HEK293 (cell line): ENCODE results near the gene DLG2.

Experiments used
- CTCF ChIA-PET: fragments of 350-600 bp; formaldehyde crosslinking; extraction: SDS; loops from one replicate; lab custom pipeline; 2021; ENCODE audit warnings: antibody characterized with exemption; lab: Yijun Ruan, JAX
- POLR2A ChIA-PET: fragments of 300-600 bp; formaldehyde crosslinking; extraction: SDS; loops from one replicate; lab custom pipeline; 2020; ENCODE audit warnings: antibody characterized with exemption, inconsistent platforms; lab: Yijun Ruan, JAX
- H3K27ac ChIP-seq: fragments of 200-500 bp; sonication (Bioruptor generic); 2 replicates; pipeline ENCODE4 v1.5.1; 2014; ENCODE audit warnings: low read depth, low read length, control low read depth, inconsistent platforms; ENCODE audit errors: extremely low read depth
- H3K36me3 ChIP-seq, 2 experiments: fragments of 200-500 bp in 1 of 2; sonication (Bioruptor generic) in 1 of 2; 1 replicate in 1 of 2; 2 replicates in 1 of 2; pipeline ENCODE4 v1.5.1; 2014 to 2017; ENCODE audit warnings: inconsistent platforms in 2 of 2, low read length in 2 of 2; ENCODE audit not compliant: control insufficient read depth in 2 of 2, insufficient read depth in 1 of 2
- H3K4me1 ChIP-seq: fragments of 200-500 bp; sonication (Bioruptor generic); 2 replicates; pipeline ENCODE4 v1.5.1; 2014; ENCODE audit warnings: mild to moderate bottlenecking, low read length, inconsistent platforms; ENCODE audit not compliant: control insufficient read depth, insufficient read depth
- H3K4me3 ChIP-seq: 2 replicates; pipeline ENCODE4 v1.5.1; 2011; ENCODE audit warnings: low read depth, mild to moderate bottlenecking, control low read depth, low read length, moderate library complexity
- H3K9me3 ChIP-seq: fragments of 200-500 bp; sonication (Bioruptor generic); 2 replicates; pipeline ENCODE4 v1.5.1; 2014; ENCODE audit warnings: low read depth, low read length, inconsistent platforms; ENCODE audit not compliant: control insufficient read depth, insufficient read depth
- GLI2 ChIP-seq: fragments of 450-650 bp; formaldehyde crosslinking; IDR thresholded peaks from 2 replicates; pipeline ENCODE4; 2017; ENCODE audit warnings: missing biosample characterization, missing genetic modification characterization, low read depth, borderline replicate concordance
- GLIS1 ChIP-seq: fragments of 450-650 bp; formaldehyde crosslinking; IDR thresholded peaks from 2 replicates; pipeline ENCODE4 v1.5.1; 2016; ENCODE audit warnings: missing biosample characterization, missing genetic modification characterization
- KLF7 ChIP-seq: fragments of 450-650 bp; formaldehyde crosslinking; IDR thresholded peaks from 2 replicates; pipeline ENCODE4 v1.5.1; 2016; ENCODE audit warnings: missing biosample characterization, missing genetic modification characterization, borderline replicate concordance
- YY2 ChIP-seq: fragments of 450-650 bp; formaldehyde crosslinking; IDR thresholded peaks from 2 replicates; pipeline ENCODE4 v1.5.1; 2016; ENCODE audit warnings: missing biosample characterization, missing genetic modification characterization
- ZBTB8A ChIP-seq: fragments of 450-650 bp; formaldehyde crosslinking; IDR thresholded peaks from 2 replicates; pipeline ENCODE4 v1.5.1; 2016; ENCODE audit warnings: missing biosample characterization, missing genetic modification characterization
- ZNF223 ChIP-seq: fragments of 450-650 bp; formaldehyde crosslinking; IDR thresholded peaks from 2 replicates; pipeline ENCODE4 v1.5.1; 2016; ENCODE audit warnings: missing biosample characterization, missing genetic modification characterization
- ZNF23 ChIP-seq: fragments of 450-650 bp; formaldehyde crosslinking; IDR thresholded peaks from 2 replicates; pipeline ENCODE4 v1.5.1; 2016; ENCODE audit warnings: missing biosample characterization, missing genetic modification characterization, borderline replicate concordance
- ZNF239 ChIP-seq: fragments of 450-650 bp; formaldehyde crosslinking; IDR thresholded peaks from 2 replicates; pipeline ENCODE4 v1.5.1; 2016; ENCODE audit warnings: missing biosample characterization, missing genetic modification characterization
- ZNF24 ChIP-seq: fragments of 450-650 bp; formaldehyde crosslinking; IDR thresholded peaks from 2 replicates; pipeline ENCODE4 v1.5.1; 2016; ENCODE audit warnings: missing biosample characterization, missing genetic modification characterization
- ZNF302 ChIP-seq: fragments of 450-650 bp; formaldehyde crosslinking; IDR thresholded peaks from 2 replicates; pipeline ENCODE4 v1.5.1; 2016; ENCODE audit warnings: missing biosample characterization, missing genetic modification characterization, low read depth
- ZNF510 ChIP-seq: fragments of 450-650 bp; formaldehyde crosslinking; IDR thresholded peaks from 2 replicates; pipeline ENCODE4 v1.5.1; 2018; ENCODE audit warnings: mild to moderate bottlenecking, missing genetic modification characterization, missing biosample characterization; ENCODE audit not compliant: insufficient replicate concordance
- ZNF548 ChIP-seq: fragments of 450-650 bp; formaldehyde crosslinking; IDR thresholded peaks from 2 replicates; pipeline ENCODE4 v1.5.1; 2016; ENCODE audit warnings: missing biosample characterization, missing genetic modification characterization
- ZNF626 ChIP-seq: fragments of 450-650 bp; sonication (Bioruptor Pico); formaldehyde crosslinking; IDR thresholded peaks from 2 replicates; pipeline ENCODE4 v1.5.1; 2018; ENCODE audit warnings: missing biosample characterization, missing genetic modification characterization, inconsistent platforms
- ZNF776 ChIP-seq: fragments of 450-650 bp; formaldehyde crosslinking; IDR thresholded peaks from 2 replicates; pipeline ENCODE4 v1.5.0; 2017; ENCODE audit warnings: missing biosample characterization, missing genetic modification characterization, borderline replicate concordance
- ZNF843 ChIP-seq: fragments of 450-650 bp; formaldehyde crosslinking; IDR thresholded peaks from 2 replicates; pipeline ENCODE4 v1.5.1; 2016; ENCODE audit warnings: missing biosample characterization, missing genetic modification characterization
- ZSCAN23 ChIP-seq: fragments of 450-650 bp; formaldehyde crosslinking; IDR thresholded peaks from 2 replicates; pipeline ENCODE4 v1.5.1; 2016; ENCODE audit warnings: missing biosample characterization, missing genetic modification characterization
- TF ChIP-seq, protein P1 (sequence below): fragments of 450-650 bp; formaldehyde crosslinking; IDR thresholded peaks from 2 replicates; pipeline ENCODE4 v1.5.1; 2016; ENCODE audit warnings: missing biosample characterization, missing genetic modification characterization
- TF ChIP-seq, protein P2 (sequence below): fragments of 450-650 bp; formaldehyde crosslinking; IDR thresholded peaks from 2 replicates; pipeline ENCODE4 v1.5.1; 2016; ENCODE audit warnings: missing biosample characterization, missing genetic modification characterization
- TF ChIP-seq, protein P3 (sequence below): fragments of 450-650 bp; formaldehyde crosslinking; IDR thresholded peaks from 2 replicates; pipeline ENCODE4 v1.5.1; 2016; ENCODE audit warnings: missing biosample characterization, missing genetic modification characterization
- TF ChIP-seq, protein P4 (sequence below): fragments of 450-650 bp; formaldehyde crosslinking; IDR thresholded peaks from 2 replicates; pipeline ENCODE4 v1.5.1; 2016; ENCODE audit warnings: missing biosample characterization, missing genetic modification characterization
- TF ChIP-seq, protein P5 (sequence below): fragments of 450-650 bp; formaldehyde crosslinking; IDR thresholded peaks from 2 replicates; pipeline ENCODE4 v1.5.1; 2016; ENCODE audit warnings: missing biosample characterization, missing genetic modification characterization, borderline replicate concordance
- TF ChIP-seq, protein P6 (sequence below): fragments of 450-650 bp; formaldehyde crosslinking; IDR thresholded peaks from 2 replicates; pipeline ENCODE4 v1.5.1; 2017; ENCODE audit warnings: missing biosample characterization, missing genetic modification characterization

The DLG2 gene

DNA sequence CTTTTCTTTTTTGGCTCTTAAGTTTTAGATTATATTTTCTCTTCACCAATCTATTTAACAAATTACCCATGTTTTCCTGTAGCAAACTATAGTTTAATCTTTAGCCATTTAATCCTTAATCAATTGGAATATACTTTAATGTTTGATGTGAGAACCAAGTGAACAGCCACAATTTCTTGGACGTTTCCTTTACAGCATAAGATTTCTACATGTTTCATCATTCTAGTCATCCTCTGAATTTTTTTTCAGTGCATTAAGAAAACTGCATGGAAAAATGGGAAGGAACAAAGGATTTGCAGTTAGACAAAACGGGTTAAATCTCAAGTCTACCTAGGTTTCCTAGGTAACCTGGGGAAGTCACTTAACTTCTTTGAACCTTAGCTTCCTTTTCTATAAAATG is 1833.8 kb downstream of the DLG2 start:
- Histone ChIP-seq H3K9me3 (no peaks in the 10 kb centered on the region), H3K4me1 (no peaks in the 10 kb centered on the region), H3K4me3 (no peak overlapping the region), H3K27ac (no peak overlapping the region), H3K36me3 (no peaks in the 10 kb centered on the region)
- TF ChIP-seq ZNF548 (no peak), ZNF23 (no peak), ZBTB8A (tag by site-specific recombination) (no peak), KLF7 (tag by site-specific recombination) (no peak), ZSCAN23 (tag by site-specific recombination) (no peak), ZNF510 (tag by site-specific recombination) (no peak)
- TF ChIP-seq, protein P1, sequence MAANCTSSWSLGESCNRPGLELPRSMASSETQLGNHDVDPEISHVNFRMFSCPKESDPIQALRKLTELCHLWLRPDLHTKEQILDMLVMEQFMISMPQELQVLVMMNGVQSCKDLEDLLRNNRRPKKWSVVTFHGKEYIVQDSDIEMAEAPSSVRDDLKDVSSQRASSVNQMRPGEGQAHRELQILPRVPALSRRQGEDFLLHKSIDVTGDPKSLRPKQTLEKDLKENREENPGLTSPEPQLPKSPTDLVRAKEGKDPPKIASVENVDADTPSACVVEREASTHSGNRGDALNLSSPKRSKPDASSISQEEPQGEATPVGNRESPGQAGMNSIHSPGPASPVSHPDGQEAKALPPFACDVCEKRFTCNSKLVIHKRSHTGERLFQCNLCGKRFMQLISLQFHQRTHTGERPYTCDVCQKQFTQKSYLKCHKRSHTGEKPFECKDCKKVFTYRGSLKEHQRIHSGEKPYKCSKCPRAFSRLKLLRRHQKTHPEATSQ (tag by site-specific recombination): no peak
- TF ChIP-seq, protein P2, sequence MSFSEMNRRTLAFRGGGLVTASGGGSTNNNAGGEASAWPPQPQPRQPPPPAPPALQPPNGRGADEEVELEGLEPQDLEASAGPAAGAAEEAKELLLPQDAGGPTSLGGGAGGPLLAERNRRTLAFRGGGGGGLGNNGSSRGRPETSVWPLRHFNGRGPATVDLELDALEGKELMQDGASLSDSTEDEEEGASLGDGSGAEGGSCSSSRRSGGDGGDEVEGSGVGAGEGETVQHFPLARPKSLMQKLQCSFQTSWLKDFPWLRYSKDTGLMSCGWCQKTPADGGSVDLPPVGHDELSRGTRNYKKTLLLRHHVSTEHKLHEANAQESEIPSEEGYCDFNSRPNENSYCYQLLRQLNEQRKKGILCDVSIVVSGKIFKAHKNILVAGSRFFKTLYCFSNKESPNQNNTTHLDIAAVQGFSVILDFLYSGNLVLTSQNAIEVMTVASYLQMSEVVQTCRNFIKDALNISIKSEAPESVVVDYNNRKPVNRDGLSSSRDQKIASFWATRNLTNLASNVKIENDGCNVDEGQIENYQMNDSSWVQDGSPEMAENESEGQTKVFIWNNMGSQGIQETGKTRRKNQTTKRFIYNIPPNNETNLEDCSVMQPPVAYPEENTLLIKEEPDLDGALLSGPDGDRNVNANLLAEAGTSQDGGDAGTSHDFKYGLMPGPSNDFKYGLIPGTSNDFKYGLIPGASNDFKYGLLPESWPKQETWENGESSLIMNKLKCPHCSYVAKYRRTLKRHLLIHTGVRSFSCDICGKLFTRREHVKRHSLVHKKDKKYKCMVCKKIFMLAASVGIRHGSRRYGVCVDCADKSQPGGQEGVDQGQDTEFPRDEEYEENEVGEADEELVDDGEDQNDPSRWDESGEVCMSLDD: no peak
- TF ChIP-seq, protein P3, sequence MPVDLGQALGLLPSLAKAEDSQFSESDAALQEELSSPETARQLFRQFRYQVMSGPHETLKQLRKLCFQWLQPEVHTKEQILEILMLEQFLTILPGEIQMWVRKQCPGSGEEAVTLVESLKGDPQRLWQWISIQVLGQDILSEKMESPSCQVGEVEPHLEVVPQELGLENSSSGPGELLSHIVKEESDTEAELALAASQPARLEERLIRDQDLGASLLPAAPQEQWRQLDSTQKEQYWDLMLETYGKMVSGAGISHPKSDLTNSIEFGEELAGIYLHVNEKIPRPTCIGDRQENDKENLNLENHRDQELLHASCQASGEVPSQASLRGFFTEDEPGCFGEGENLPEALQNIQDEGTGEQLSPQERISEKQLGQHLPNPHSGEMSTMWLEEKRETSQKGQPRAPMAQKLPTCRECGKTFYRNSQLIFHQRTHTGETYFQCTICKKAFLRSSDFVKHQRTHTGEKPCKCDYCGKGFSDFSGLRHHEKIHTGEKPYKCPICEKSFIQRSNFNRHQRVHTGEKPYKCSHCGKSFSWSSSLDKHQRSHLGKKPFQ (tag by site-specific recombination): no peak
- CTCF ChIA-PET: no interaction called here
- POLR2A ChIA-PET: no interaction called here

DNA sequence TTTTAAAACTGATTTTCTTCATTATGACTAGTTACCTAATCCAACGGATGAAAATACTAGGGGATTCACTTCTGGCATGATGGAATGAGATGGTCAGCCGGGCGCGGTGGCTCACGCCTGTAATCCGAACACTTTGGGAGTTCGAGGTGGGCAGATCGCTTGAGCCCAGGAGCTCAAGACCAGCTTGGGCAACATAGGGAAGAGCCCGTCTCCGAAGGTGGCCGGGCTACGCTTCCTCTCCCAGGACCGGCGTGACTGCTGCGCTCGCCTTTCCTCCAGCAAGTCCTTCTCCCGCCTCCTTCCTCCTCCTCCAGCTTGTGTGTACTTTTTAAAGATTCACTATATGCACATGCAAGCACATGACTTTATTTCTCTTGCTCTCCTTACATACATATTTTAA is 1835.6 kb downstream of the DLG2 start:
- Histone ChIP-seq H3K27ac (no peak overlapping the region), H3K4me3 (no peak overlapping the region), H3K4me1 (no peaks in the 10 kb centered on the region), H3K9me3 (no peaks in the 10 kb centered on the region), H3K36me3 (no peaks in the 10 kb centered on the region)
- CTCF ChIA-PET: interaction anchor here (0.6 kb wide), 2 partner anchors 25 to 482 kb away, joined by 3 read pairs; no protein-coding TSS in a partner anchor
- POLR2A ChIA-PET: no interaction called here
- TF ChIP-seq, protein P4, sequence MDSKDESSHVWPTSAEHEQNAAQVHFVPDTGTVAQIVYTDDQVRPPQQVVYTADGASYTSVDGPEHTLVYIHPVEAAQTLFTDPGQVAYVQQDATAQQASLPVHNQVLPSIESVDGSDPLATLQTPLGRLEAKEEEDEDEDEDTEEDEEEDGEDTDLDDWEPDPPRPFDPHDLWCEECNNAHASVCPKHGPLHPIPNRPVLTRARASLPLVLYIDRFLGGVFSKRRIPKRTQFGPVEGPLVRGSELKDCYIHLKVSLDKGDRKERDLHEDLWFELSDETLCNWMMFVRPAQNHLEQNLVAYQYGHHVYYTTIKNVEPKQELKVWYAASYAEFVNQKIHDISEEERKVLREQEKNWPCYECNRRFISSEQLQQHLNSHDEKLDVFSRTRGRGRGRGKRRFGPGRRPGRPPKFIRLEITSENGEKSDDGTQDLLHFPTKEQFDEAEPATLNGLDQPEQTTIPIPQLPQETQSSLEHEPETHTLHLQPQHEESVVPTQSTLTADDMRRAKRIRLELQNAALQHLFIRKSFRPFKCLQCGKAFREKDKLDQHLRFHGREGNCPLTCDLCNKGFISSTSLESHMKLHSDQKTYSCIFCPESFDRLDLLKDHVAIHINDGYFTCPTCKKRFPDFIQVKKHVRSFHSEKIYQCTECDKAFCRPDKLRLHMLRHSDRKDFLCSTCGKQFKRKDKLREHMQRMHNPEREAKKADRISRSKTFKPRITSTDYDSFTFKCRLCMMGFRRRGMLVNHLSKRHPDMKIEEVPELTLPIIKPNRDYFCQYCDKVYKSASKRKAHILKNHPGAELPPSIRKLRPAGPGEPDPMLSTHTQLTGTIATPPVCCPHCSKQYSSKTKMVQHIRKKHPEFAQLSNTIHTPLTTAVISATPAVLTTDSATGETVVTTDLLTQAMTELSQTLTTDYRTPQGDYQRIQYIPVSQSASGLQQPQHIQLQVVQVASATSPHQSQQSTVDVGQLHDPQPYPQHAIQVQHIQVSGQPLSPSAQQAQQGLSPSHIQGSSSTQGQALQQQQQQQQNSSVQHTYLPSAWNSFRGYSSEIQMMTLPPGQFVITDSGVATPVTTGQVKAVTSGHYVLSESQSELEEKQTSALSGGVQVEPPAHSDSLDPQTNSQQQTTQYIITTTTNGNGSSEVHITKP: no peak
- TF ChIP-seq ZNF626 (tag by site-specific recombination) (no peak), YY2 (tag by site-specific recombination) (no peak), ZNF24 (no peak), GLIS1 (tag by site-specific recombination) (no peak), ZNF776 (no peak), ZNF302 (tag by site-specific recombination) (no peak), GLI2 (tag by site-specific recombination) (no peak), ZNF239 (no peak), ZNF843 (tag by site-specific recombination) (no peak), ZNF223 (tag by site-specific recombination) (no peak)
- TF ChIP-seq, protein P5, sequence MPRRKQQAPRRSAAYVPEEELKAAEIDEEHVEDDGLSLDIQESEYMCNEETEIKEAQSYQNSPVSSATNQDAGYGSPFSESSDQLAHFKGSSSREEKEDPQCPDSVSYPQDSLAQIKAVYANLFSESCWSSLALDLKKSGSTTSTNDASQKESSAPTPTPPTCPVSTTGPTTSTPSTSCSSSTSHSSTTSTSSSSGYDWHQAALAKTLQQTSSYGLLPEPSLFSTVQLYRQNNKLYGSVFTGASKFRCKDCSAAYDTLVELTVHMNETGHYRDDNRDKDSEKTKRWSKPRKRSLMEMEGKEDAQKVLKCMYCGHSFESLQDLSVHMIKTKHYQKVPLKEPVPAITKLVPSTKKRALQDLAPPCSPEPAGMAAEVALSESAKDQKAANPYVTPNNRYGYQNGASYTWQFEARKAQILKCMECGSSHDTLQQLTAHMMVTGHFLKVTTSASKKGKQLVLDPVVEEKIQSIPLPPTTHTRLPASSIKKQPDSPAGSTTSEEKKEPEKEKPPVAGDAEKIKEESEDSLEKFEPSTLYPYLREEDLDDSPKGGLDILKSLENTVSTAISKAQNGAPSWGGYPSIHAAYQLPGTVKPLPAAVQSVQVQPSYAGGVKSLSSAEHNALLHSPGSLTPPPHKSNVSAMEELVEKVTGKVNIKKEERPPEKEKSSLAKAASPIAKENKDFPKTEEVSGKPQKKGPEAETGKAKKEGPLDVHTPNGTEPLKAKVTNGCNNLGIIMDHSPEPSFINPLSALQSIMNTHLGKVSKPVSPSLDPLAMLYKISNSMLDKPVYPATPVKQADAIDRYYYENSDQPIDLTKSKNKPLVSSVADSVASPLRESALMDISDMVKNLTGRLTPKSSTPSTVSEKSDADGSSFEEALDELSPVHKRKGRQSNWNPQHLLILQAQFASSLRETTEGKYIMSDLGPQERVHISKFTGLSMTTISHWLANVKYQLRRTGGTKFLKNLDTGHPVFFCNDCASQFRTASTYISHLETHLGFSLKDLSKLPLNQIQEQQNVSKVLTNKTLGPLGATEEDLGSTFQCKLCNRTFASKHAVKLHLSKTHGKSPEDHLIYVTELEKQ (tag by site-specific recombination): no peak
- TF ChIP-seq, protein P6, sequence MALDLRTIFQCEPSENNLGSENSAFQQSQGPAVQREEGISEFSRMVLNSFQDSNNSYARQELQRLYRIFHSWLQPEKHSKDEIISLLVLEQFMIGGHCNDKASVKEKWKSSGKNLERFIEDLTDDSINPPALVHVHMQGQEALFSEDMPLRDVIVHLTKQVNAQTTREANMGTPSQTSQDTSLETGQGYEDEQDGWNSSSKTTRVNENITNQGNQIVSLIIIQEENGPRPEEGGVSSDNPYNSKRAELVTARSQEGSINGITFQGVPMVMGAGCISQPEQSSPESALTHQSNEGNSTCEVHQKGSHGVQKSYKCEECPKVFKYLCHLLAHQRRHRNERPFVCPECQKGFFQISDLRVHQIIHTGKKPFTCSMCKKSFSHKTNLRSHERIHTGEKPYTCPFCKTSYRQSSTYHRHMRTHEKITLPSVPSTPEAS (tag by site-specific recombination): no peak
